OCI-M1 (cell line): ENCODE measurements around the gene CLASRP.
"Not testable (repeated sequence)": the region's sequence is repeated elsewhere in the genome, so short reads cannot be mapped to it uniquely, and the experiment has no call there.

Source experiments
- DNase-seq: peaks from one replicate; lab custom pipeline; 2025; lab: John Stamatoyannopoulos, UW

Gene CLASRP

GRCh38 chr19:45103508-45104319 is 64.9 kb downstream of the CLASRP start:
- no peak for DNase-seq

GRCh38 chr19:45104658-45105349 is 66.0 kb downstream of the CLASRP start:
- no peak for DNase-seq

GRCh38 chr19:45106363-45106762 is 67.5 kb downstream of the CLASRP start:
- not testable (repeated sequence) for DNase-seq

GRCh38 chr19:45107621-45108150 is 68.8 kb downstream of the CLASRP start:
- no peak for DNase-seq

GRCh38 chr19:45110851-45111266 is 72.0 kb downstream of the CLASRP start:
- DNase-seq, result peak; percentile 20

DNA sequence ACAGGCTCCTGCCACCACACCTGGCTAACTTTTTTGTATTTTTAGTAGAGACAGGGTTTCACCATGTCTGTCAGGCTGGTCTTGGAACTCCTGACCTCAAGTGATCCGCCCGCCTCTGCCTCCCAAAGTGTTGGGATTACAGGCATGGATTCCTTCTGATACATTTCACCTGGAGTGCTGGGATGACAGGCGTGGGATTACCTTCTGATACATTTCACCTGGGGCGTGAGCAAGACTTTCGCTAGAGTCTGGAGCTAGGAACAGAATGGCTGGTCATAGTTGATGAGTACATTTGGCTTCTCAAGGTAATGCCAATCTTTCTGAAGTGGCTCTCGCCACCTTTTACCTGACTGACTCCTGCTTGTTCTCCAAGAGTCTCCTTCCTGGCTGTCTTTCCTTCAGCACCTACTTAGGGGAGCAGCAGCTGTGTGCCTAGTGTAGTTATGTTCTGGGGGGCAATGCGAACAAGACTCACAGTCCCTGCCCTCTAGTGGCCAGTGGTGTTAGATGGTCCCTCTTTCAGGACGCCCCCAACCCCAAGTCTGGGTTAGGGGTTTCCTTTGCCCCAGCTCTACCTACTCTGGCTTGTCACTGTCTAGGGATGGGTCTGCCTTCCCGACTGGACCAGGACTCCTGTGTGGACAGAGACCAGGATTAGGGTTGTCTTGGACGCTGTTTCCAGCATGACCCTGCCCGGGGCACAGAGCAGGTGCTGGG is 73.4 kb downstream of the CLASRP start:
- DNase-seq, result no peak

DNA sequence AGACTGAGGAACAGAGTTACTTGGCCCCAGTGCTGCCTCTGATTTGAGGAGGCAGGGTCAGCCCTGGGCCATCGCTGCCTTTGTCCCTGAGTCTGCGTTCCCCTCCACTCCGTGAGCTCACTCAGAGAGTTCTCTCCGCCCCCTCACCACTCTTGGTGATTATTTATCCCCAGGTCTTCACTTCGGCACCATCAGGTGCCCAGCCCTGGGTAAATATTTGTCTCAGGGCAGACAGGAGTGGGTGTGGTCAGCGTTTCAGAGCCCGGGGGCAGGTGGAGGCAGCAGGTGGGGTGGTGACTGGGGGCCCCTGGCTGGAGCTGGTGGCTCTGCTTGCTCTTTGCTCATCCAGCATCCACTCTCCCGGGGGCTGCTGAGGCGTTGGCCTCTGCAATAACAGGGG is 74.8 kb downstream of the CLASRP start:
- no peak for DNase-seq

DNA sequence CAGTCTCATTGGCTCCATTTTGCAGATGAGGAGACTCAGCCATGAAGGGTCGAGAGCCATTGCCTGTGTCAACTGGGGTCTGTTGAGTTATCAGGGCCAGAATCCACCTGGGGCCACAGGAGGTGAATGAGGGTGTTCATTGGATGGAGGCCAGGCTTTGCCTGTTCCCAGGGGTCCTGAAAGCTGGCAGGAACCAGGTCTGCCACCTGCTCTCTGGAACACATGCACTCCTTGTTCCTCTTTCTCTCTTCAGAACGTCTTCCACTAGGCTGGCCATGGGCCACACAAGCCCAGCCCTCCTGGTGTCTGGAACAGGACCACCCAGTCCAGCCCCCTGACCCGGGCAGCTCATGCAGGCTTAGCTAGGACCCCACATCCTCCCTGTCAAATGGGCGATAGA is 75.3 kb downstream of the CLASRP start:
- DNase-seq, result no peak

- no peak for DNase-seq
These were observed 77.2 kb downstream of the CLASRP start for GRCh38 chr19:45115809-45116615.

GRCh38 chr19:45117167-45117594 is 78.3 kb downstream of the CLASRP start:
- DNase-seq, result peak; percentile 60

DNA sequence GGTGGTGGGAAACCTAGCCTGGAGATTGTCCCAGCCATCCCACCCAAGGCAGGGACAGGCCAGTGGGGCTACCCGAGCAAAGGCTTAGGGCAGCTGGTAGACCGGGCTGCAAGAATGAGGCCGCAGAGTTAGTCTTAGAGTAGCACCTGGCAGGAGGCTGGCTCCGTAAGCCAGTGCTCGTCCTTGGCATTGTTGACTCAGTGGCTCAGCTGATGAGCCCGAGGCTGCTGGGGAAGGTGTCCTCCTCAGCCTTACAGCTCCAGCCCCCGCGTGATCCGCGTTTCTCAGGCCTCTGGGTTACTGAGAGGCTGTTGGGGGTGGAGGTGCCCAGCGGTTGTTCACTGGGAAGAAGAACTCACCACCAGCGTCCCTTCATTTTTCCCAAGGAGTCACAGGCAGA is 78.8 kb downstream of the CLASRP start:
- DNase-seq, result no peak

DNA sequence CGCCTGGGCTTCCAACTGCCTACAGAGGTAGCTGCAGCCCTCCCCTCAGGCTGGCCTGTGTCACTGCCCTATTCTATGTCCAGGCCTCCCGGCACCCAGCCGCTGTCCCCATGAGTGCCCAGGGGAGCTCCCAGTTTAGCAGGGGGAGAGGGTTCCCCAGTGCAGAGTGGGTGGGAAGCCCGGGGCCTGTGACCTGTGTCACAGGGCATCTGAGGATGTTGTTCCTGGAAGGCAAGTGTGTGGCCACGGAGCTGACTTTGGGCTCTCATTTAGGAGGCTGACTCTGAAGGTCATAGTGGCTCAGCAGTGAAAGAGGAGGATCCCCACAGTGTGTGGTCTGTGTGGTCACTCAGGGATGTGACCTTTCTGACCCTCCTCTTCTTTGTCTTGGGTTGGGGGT is 79.3 kb downstream of the CLASRP start:
- DNase-seq, result no peak

DNA sequence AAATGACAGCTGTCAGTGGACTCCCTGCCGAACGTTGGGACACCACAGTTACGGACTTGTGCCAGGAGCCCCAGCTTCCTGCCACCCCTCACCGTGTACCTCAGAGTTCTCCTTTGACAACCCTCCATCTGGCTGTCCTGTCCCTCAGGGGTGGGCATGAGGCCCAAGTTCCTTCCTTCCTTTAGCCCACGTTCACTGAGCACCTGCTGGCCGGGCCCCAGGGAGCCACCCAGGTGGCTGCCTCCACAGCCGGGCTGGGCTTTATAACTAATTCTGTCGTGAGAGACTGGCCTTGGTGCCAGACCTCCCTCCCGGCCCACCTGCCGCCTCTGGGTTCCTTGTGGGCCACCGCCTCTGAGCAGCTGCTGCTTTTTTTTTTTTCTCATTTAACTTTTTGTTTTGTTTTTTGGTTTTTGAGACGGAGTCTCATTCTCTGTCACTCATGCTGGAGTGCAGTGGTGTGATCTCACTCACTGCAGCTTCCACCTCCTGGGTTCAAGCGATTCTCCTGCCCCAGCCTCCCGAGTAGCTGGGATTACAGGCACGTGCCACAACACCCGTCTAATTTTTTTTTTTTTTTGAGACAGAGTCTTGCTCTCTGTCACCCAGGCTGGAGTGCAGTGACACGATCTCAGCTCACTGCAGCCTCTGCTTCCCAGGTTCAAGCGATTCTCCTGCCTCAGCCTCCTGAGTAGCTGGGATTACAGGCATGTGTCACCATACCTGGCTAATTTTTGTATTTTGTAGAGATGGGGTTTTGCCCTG is 79.9 kb downstream of the CLASRP start:
- DNase-seq, result not testable (repeated sequence)

- DNase-seq, result no peak
These were observed 80.7 kb downstream of the CLASRP start for GRCh38 chr19:45119582-45119981.
